Measurements from ENCODE around the gene CEP68. TPM values are rescaled to one million over a fixed set of nuclear protein-coding genes. Genes with fewer than 3 reads are reported as not detected.

CEP68 gene
- total RNA-seq, 1 experiment from 2014 or later = 14.0 TPM

GRCh38 chr2:65093211-65093610 lies 37.0 kb downstream of the CEP68 start:
- Mint-ChIP-seq H3K4me3 (ENCODE audit: unreplicated experiment) (no peak overlapping the region), H3K27me3 (ENCODE audit: insufficient read depth, unreplicated experiment) (no peaks in the 10 kb centered on the region), H3K4me1 (ENCODE audit: low read depth, unreplicated experiment) (peaks cover 5% of the 10 kb centered on the region), H3K27ac (ENCODE audit: unreplicated experiment) (no peak overlapping the region), H3K36me3 (ENCODE audit: insufficient read depth, unreplicated experiment) (peaks cover 87% of the 10 kb centered on the region), H3K9me3 (ENCODE audit: unreplicated experiment) (no peaks in the 10 kb centered on the region)
- intact Hi-C loops (cut with micrococcal nuclease; ENCODE audit: unreplicated experiment) = no loop called here
- no peak for TF ChIP-seq CTCF (IDR thresholded peaks at IDR 0.05; ENCODE audit: insufficient read depth in 1 of 2, low read depth in 1 of 2, low read length in 1 of 2, severe bottlenecking in 1 of 2, unreplicated experiment in 1 of 2)
- ChIA-PET POLR2A (no interaction called here), CTCF (no interaction called here)
- Histone ChIP-seq H3K36me3 (ENCODE audit: control insufficient read depth, insufficient read depth, low read length) (no peaks in the 10 kb centered on the region; the same call in 1 of the 2 replicates), H3K4me3 (ENCODE audit: low read depth, low read length) (no peak overlapping the region), H3K27me3 (replicated peaks; ENCODE audit: control insufficient read depth, insufficient read depth, low read length) (no peaks in the 10 kb centered on the region), H3K4me1 (no peaks in the 10 kb centered on the region), H3K9me3 (no peaks in the 10 kb centered on the region)
- no TSS peak for BruUV-seq (replicated peaks)
- no peak for DNase-seq

GRCh38 chr2:65096948-65097347 lies 40.7 kb downstream of the CEP68 start:
- ChIA-PET CTCF (no interaction called here), POLR2A (no interaction called here)
- Histone ChIP-seq H3K36me3 (ENCODE audit: control insufficient read depth, insufficient read depth, low read length) (no peaks in the 10 kb centered on the region; the same call in 1 of the 2 replicates), H3K4me1 (no peaks in the 10 kb centered on the region), H3K4me3 (ENCODE audit: low read depth, low read length) (no peak overlapping the region), H3K9me3 (no peaks in the 10 kb centered on the region), H3K27me3 (replicated peaks; ENCODE audit: control insufficient read depth, insufficient read depth, low read length) (no peaks in the 10 kb centered on the region)
- no peaks in the 10 kb centered on the region for H3K9me3 Mint-ChIP-seq (ENCODE audit: unreplicated experiment)
- no TSS peak for BruUV-seq (replicated peaks)
- H3K4me1 Mint-ChIP-seq (ENCODE audit: low read depth, unreplicated experiment) = peaks cover 6% of the 10 kb centered on the region
- intact Hi-C loops (cut with micrococcal nuclease; ENCODE audit: unreplicated experiment) = no loop called here
- DNase-seq = no peak
- H3K27me3 Mint-ChIP-seq (ENCODE audit: insufficient read depth, unreplicated experiment) = no peaks in the 10 kb centered on the region
- TF ChIP-seq CTCF (IDR thresholded peaks at IDR 0.05; ENCODE audit: insufficient read depth in 1 of 2, low read depth in 1 of 2, low read length in 1 of 2, severe bottlenecking in 1 of 2, unreplicated experiment in 1 of 2) = no peak
- H3K27ac Mint-ChIP-seq (ENCODE audit: unreplicated experiment) = no peak overlapping the region
- no peak overlapping the region for H3K4me3 Mint-ChIP-seq (ENCODE audit: unreplicated experiment)
- peaks cover 89% of the 10 kb centered on the region for H3K36me3 Mint-ChIP-seq (ENCODE audit: insufficient read depth, unreplicated experiment)

GRCh38 chr2:65097844-65098243 lies 41.6 kb downstream of the CEP68 start:
- H3K4me1 ChIP-seq = no peaks in the 10 kb centered on the region
- POLR2A ChIA-PET = no interaction called here
- no TSS peak for BruUV-seq (replicated peaks)
- H3K4me3 ChIP-seq (ENCODE audit: low read depth, low read length) = no peak overlapping the region
- Mint-ChIP-seq H3K36me3 (ENCODE audit: insufficient read depth, unreplicated experiment) (peaks cover 91% of the 10 kb centered on the region), H3K4me1 (ENCODE audit: low read depth, unreplicated experiment) (peaks cover 6% of the 10 kb centered on the region), H3K9me3 (ENCODE audit: unreplicated experiment) (no peaks in the 10 kb centered on the region), H3K27ac (ENCODE audit: unreplicated experiment) (no peak overlapping the region), H3K27me3 (ENCODE audit: insufficient read depth, unreplicated experiment) (no peaks in the 10 kb centered on the region), H3K4me3 (ENCODE audit: unreplicated experiment) (no peak overlapping the region)
- intact Hi-C loops (cut with micrococcal nuclease; ENCODE audit: unreplicated experiment) = no loop called here
- CTCF ChIA-PET = no interaction called here
- no peaks in the 10 kb centered on the region for H3K27me3 ChIP-seq (replicated peaks; ENCODE audit: control insufficient read depth, insufficient read depth, low read length)
- no peaks in the 10 kb centered on the region for H3K9me3 ChIP-seq
- no peak for TF ChIP-seq CTCF (IDR thresholded peaks at IDR 0.05; ENCODE audit: insufficient read depth in 1 of 2, low read depth in 1 of 2, low read length in 1 of 2, severe bottlenecking in 1 of 2, unreplicated experiment in 1 of 2)
- H3K36me3 ChIP-seq (ENCODE audit: control insufficient read depth, insufficient read depth, low read length) = no peaks in the 10 kb centered on the region; the same call in none of the 2 replicates
- no peak for DNase-seq

Data from Caco-2 (cell line).